Activated CD8-positive, alpha-beta memory T cell treated with anti-CD3 and anti-CD28 coated beads, Interleukin-2, amount 50 U/mL, for 1 hour (primary cell): Measurements from ENCODE around the gene ROBO3.
A peak's percentile ranks its signal among the peaks of the same experiment; 100 is the strongest.

Experiments
- DNase-seq: peaks from one replicate; pipeline ENCODE4 v3.0.0-alpha.2; 2020; ENCODE audit errors: extremely low read depth

Gene ROBO3

GRCh38 chr11:124920356-124920755 is 55.1 kb downstream of the ROBO3 start:
- DNase-seq: no peak

- DNase-seq: peak; percentile 47
Observed at GRCh38 chr11:124920870-124921609, 55.8 kb downstream of the ROBO3 start.

DNA sequence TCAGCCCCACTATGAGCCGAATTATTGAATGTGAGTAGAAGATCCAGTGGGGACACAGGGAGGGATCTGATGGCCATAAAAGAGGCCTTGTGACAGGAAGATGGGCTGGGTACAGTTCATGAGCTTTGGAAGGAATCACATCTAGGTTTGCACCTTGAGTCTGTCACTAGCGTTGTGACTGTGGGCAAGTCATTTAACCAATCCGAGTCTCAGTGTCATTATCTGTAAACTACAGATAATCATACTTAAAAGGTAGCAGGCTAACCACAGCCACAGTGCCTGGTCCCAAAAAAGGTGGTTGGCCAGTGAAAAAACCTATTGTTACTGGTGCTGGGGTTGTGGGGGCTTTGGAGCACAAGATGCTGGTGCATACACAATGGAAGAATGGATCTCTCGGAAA is 57.6 kb downstream of the ROBO3 start:
- DNase-seq: no peak

- no peak for DNase-seq
Observed at GRCh38 chr11:124923296-124923695, 58.1 kb downstream of the ROBO3 start.

DNA sequence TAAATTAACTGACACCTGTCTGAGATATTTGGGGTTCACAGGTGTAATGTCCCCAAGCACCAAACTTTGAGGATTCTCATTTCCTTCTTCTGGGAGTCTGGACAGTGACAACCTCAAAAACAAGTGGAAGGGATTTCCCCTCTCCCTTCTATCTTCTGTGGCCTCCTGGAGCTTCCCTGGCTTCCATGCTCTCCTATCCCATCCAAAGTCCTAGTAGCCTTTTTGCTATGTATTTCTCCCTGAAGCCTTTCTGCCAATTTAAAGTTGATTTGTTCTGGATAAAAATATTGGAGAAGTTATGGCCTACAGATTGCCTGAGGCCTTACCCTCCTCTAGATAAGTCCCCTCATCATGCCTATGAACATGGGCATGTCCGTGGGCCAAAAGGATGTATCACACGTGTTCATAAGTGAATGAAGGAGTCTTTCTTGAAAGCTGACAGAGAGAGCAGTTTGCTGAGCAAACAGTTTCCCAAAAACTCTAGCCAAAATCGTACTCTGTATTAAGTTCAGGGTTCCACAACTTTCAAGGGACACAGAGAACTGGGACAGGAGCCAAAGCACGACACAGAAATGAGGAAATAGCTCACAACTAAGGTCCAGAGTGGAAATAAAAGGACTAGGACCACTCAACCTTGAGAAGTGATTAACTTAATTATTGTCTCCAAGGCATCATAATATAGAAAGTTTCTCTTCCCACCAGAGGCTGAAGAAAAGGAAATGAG is 63.9 kb downstream of the ROBO3 start:
- DNase-seq: no peak

DNA sequence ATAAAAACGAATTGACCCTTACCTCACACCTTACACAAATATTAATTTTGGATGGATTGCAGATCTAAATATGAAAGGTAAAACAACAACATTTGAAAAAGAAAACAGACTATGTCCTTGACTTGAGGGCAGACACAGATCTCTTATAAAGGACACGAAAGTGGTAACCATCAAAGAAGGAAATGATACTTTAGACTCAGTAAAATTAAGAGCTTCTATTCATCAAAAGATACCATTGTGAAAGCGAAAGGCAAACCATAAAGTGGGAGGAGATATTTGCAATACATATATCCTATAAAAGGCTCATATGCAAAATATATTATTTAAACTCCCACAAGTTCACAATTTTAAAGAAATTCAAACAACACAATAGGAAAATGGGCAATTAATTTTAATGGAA is 65.6 kb downstream of the ROBO3 start:
- no peak for DNase-seq
